ENCODE data around the gene SPATS2. TPM values are rescaled to one million over a fixed set of nuclear protein-coding genes. Genes with fewer than 3 reads are reported as not detected.

The SPATS2 gene
- total and polyA plus RNA-seq, 2 of the 4 experiments (the other 2 are of a cell fraction): 50.6 to 63.3 TPM

GRCh38 chr12:49482095-49483051 is 115.1 kb downstream of the SPATS2 start (continued):
- no peak for TF ChIP-seq MXI1 (IDR thresholded peaks at IDR 0.05; ENCODE audit: borderline replicate concordance, low read depth, low read length)
- TF ChIP-seq NFE2L2 (IDR thresholded peaks at IDR 0.05; ENCODE audit: low read depth, low read length): no peak

DNA sequence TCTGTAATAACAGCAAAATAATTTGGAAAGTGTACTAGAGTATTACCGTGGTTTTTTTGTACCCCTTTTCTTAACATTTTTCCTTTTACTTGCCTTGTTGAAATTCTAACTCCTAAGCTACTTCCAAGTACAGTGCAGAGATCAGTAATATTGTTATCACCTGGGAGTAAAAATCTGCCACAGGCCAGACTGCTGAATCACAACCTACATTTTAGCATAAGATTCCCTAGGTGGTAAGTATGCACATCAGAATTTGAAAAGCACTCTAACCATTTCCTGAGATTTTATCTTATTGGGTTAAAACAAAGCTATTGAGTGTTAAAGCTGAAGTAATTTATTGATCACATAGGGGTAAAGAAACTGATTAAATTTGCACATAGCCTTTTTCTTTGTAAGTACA is 116.4 kb downstream of the SPATS2 start:
- Histone ChIP-seq H3K9me3 (ENCODE audit: control insufficient read depth, insufficient read depth, low read length) (no peaks in the 10 kb centered on the region), H2BK5ac (ENCODE audit: low read depth, low read length, poor library complexity, severe bottlenecking) (no peak overlapping the region), H3K27ac (ENCODE audit: insufficient read depth, low read length) (no peak overlapping the region), H3K14ac (replicated peaks; ENCODE audit: low read depth, low read length) (no peak overlapping the region), H2BK120ac (ENCODE audit: low read depth, low read length) (no peak overlapping the region), H2AFZ (replicated peaks; ENCODE audit: low read length, poor library complexity) (no peak overlapping the region), H4K5ac (ENCODE audit: low read depth, low read length) (no peak overlapping the region), H3K4me3 (ENCODE audit: insufficient read depth, low read depth, low read length) (no peak overlapping the region), H3K4me1 (ENCODE audit: control insufficient read depth, insufficient read depth, low read length) (peaks cover 6% of the 10 kb centered on the region), H3K18ac (ENCODE audit: low read depth, low read length) (no peak overlapping the region), H4K91ac (ENCODE audit: insufficient read depth, low read depth, low read length) (no peak overlapping the region), H2AK9ac (replicated peaks; ENCODE audit: low read depth, low read length, poor library complexity) (no peak overlapping the region), H3K4me2 (ENCODE audit: low read depth, low read length) (no peak overlapping the region), H3K79me1 (ENCODE audit: low read depth in 1 of 2, low read length in 2 of 2) (peaks cover 20 to 62% of the 10 kb centered on the region in 2 experiments; a peak in 3 of 4 replicates), H2AK5ac (ENCODE audit: low read depth, low read length) (no peak overlapping the region), H3K9ac (ENCODE audit: low read depth, low read length) (no peak overlapping the region), H3K23ac (ENCODE audit: low read depth, low read length) (no peak overlapping the region), H3K36me3 (ENCODE audit: control insufficient read depth, insufficient read depth, low read length) (peaks cover 7% of the 10 kb centered on the region), H3K4ac (ENCODE audit: low read depth, low read length) (no peak overlapping the region), H4K8ac (ENCODE audit: low read depth in 2 of 2, low read length in 2 of 2) (no peak overlapping the region), H2BK15ac (ENCODE audit: low read depth, low read length) (no peak overlapping the region), H3K56ac (ENCODE audit: extremely low read depth, insufficient read depth, low read length) (no peak overlapping the region), H3K9me1 (ENCODE audit: insufficient read depth, low read length) (peaks cover 9% of the 10 kb centered on the region), H4K20me1 (ENCODE audit: insufficient read depth, low read length) (peaks cover 20% of the 10 kb centered on the region; the same call in 1 of the 2 replicates), H3K27me3 (ENCODE audit: control insufficient read depth, insufficient read depth, low read length) (no peaks in the 10 kb centered on the region), H2BK20ac (ENCODE audit: low read depth, low read length) (no peak overlapping the region)
- ChIA-PET POLR2A (ENCODE audit: unreplicated experiment) (interaction anchor here (0.6 kb wide), 2 partner anchors 180 to 295 kb away, joined by 4 read pairs; no protein-coding TSS in a partner anchor), CTCF (interaction anchor here (0.6 kb wide), 1 partner anchor 64 kb away, joined by 5 read pairs; no protein-coding TSS in a partner anchor)
- WGBS, 2 experiments (ENCODE audit: extremely low coverage in 2 of 2, insufficient read length in 1 of 2): no CpG with 5 or more reads among the region's 1 CpG
- no peak for DNase-seq
- dilution Hi-C loops (cut with HindIII; ENCODE audit: low sequenced_read_pairs, unreplicated experiment): no loop called here
- intact Hi-C loops (cut with micrococcal nuclease): loop anchor here (10.0 kb wide), 1 partner anchor 89 kb away; no protein-coding TSS in a partner anchor
- in situ Hi-C loops (cut with MboI; ENCODE audit: low sequenced_read_pairs): no loop called here
- ATAC-seq (ENCODE audit: low read depth): no peak
- BruUV-seq (replicated peaks): no TSS peak
- TF ChIP-seq MXI1 (IDR thresholded peaks at IDR 0.05; ENCODE audit: borderline replicate concordance, low read depth, low read length): no peak
- TF ChIP-seq RFX5 (IDR thresholded peaks at IDR 0.05; ENCODE audit: low read depth, low read length): no peak
- no peak for TF ChIP-seq POLR2A (IDR thresholded peaks at IDR 0.05; ENCODE audit: low read depth, low read length)
- TF ChIP-seq CHD1 (IDR thresholded peaks at IDR 0.05; ENCODE audit: low read depth, low read length): no peak
- no peak for TF ChIP-seq CEBPB (IDR thresholded peaks at IDR 0.05; ENCODE audit: low read depth, low read length)
- no peak for TF ChIP-seq MAZ (IDR thresholded peaks at IDR 0.05; ENCODE audit: borderline replicate concordance, low read depth, low read length)
- TF ChIP-seq FOS (IDR thresholded peaks at IDR 0.05; ENCODE audit: low read depth, low read length): no peak
- no peak for TF ChIP-seq BHLHE40 (IDR thresholded peaks at IDR 0.05; ENCODE audit: low read depth, low read length)
- no peak for TF ChIP-seq MAFK (IDR thresholded peaks at IDR 0.05; ENCODE audit: low read depth, low read length)
- TF ChIP-seq SMC3 (IDR thresholded peaks at IDR 0.05; ENCODE audit: low read depth, low read length): no peak
- no peak for TF ChIP-seq RAD21 (IDR thresholded peaks at IDR 0.05; ENCODE audit: low read length)
- TF ChIP-seq RCOR1 (IDR thresholded peaks at IDR 0.05; ENCODE audit: insufficient replicate concordance, low read length): no peak

Measured in IMR-90 (cell line).